ENCODE results near the gene LRRC7. TPM values are rescaled to one million over a fixed set of nuclear protein-coding genes. Genes with fewer than 3 reads are reported as not detected.

The LRRC7 gene
- total RNA-seq, 1 experiment from 2014 or later: 0.14 TPM

DNA sequence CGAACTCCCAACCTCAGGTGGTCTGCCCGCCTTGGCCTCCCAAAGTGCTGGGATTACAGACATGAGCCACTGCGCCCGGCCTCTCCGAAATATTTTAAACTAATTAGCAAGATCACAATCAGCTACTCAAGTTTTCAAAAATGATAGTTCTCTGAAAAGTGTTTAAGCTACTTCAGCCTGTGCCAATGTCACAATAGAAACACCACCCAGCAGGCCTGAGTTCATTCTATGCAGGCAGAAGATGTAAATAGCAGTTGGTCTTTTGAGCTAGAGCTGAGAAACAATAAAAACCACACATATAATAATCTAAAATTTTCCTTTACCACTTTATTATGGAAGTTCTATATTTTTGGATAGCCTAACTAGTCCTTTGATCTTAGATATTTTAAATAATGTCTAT lies 541.5 kb downstream of the LRRC7 start:
- CTCF ChIA-PET: no interaction called here
- BruUV-seq (replicated peaks): no TSS peak
- H3K4me1 Mint-ChIP-seq (ENCODE audit: low read depth, unreplicated experiment): no peaks in the 10 kb centered on the region

DNA sequence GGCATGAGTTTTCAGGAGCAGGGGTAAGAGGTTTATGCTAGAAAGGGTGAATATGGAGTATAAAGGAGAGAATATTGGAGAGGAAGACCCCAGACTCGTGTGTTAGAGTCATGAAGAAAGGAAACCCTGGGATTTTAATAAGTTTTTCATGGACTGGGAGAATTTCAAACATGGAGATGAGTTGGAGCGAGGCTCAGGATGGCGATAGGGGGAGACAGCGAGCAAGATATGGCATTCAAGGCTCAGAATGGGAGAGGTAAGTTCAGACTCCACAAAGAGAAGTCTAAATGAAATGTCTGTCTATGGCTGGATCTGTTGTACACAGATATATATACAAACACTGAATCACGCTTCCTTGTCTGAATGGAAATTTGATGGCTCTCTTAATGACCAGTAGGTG lies 545.1 kb downstream of the LRRC7 start:
- intact Hi-C loops (cut with micrococcal nuclease; ENCODE audit: unreplicated experiment): no loop called here
- CTCF ChIA-PET: interaction anchor here (0.7 kb wide), 1 partner anchor 1896 kb away, joined by 3 read pairs; no protein-coding TSS in a partner anchor
- Mint-ChIP-seq H3K36me3 (ENCODE audit: insufficient read depth, unreplicated experiment) (no peaks in the 10 kb centered on the region), H3K27ac (ENCODE audit: unreplicated experiment) (no peak overlapping the region), H3K9me3 (ENCODE audit: low read depth, unreplicated experiment) (no peaks in the 10 kb centered on the region), H3K27me3 (ENCODE audit: unreplicated experiment) (no peaks in the 10 kb centered on the region), H3K4me3 (ENCODE audit: low read depth, unreplicated experiment) (no peak overlapping the region), H3K4me1 (ENCODE audit: low read depth, unreplicated experiment) (no peaks in the 10 kb centered on the region)
- BruUV-seq (replicated peaks): no TSS peak
- TF ChIP-seq, protein P1, sequence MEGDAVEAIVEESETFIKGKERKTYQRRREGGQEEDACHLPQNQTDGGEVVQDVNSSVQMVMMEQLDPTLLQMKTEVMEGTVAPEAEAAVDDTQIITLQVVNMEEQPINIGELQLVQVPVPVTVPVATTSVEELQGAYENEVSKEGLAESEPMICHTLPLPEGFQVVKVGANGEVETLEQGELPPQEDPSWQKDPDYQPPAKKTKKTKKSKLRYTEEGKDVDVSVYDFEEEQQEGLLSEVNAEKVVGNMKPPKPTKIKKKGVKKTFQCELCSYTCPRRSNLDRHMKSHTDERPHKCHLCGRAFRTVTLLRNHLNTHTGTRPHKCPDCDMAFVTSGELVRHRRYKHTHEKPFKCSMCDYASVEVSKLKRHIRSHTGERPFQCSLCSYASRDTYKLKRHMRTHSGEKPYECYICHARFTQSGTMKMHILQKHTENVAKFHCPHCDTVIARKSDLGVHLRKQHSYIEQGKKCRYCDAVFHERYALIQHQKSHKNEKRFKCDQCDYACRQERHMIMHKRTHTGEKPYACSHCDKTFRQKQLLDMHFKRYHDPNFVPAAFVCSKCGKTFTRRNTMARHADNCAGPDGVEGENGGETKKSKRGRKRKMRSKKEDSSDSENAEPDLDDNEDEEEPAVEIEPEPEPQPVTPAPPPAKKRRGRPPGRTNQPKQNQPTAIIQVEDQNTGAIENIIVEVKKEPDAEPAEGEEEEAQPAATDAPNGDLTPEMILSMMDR (IDR thresholded peaks at IDR 0.05; ENCODE audit: unreplicated experiment): no peak
- no peak for DNase-seq

More for the DNA sequence above, 541.5 kb downstream of the LRRC7 start:
- TF ChIP-seq, protein P1 (IDR thresholded peaks at IDR 0.05; ENCODE audit: unreplicated experiment): no peak
- H3K9me3 Mint-ChIP-seq (ENCODE audit: low read depth, unreplicated experiment): no peaks in the 10 kb centered on the region
- intact Hi-C loops (cut with micrococcal nuclease; ENCODE audit: unreplicated experiment): no loop called here
- H3K36me3 Mint-ChIP-seq (ENCODE audit: insufficient read depth, unreplicated experiment): no peaks in the 10 kb centered on the region
- H3K4me3 Mint-ChIP-seq (ENCODE audit: low read depth, unreplicated experiment): no peak overlapping the region
- H3K27ac Mint-ChIP-seq (ENCODE audit: unreplicated experiment): no peak overlapping the region
- no peaks in the 10 kb centered on the region for H3K27me3 Mint-ChIP-seq (ENCODE audit: unreplicated experiment)
- no peak for DNase-seq

DNA sequence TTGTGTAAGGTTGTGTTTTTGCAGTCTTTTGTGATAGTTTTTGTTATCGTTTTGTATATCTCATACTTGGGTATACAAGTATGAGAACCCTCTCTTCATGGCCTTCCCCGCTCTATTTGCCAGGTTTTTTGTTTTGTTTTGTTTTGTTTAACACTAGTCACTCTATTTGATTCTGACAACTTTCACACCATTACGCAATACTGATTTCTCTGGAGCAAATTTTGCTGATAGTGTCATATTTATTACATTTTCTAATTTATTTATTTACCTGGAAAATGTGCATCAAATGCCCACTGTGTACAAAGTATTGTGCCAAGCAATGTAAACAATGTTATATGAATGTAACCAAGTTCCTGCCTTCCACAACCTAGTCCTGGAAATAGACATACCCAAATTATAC lies 547.6 kb downstream of the LRRC7 start:
- H3K4me3 Mint-ChIP-seq (ENCODE audit: low read depth, unreplicated experiment): no peak overlapping the region
- CTCF ChIA-PET: no interaction called here
- no peaks in the 10 kb centered on the region for H3K4me1 Mint-ChIP-seq (ENCODE audit: low read depth, unreplicated experiment)
- no peaks in the 10 kb centered on the region for H3K36me3 Mint-ChIP-seq (ENCODE audit: insufficient read depth, unreplicated experiment)
- TF ChIP-seq, protein P1 (IDR thresholded peaks at IDR 0.05; ENCODE audit: unreplicated experiment): no peak
- H3K27me3 Mint-ChIP-seq (ENCODE audit: unreplicated experiment): no peaks in the 10 kb centered on the region
- DNase-seq: no peak
- no peaks in the 10 kb centered on the region for H3K9me3 Mint-ChIP-seq (ENCODE audit: low read depth, unreplicated experiment)
- no peak overlapping the region for H3K27ac Mint-ChIP-seq (ENCODE audit: unreplicated experiment)
- intact Hi-C loops (cut with micrococcal nuclease; ENCODE audit: unreplicated experiment): no loop called here
- BruUV-seq (replicated peaks): no TSS peak

DNA sequence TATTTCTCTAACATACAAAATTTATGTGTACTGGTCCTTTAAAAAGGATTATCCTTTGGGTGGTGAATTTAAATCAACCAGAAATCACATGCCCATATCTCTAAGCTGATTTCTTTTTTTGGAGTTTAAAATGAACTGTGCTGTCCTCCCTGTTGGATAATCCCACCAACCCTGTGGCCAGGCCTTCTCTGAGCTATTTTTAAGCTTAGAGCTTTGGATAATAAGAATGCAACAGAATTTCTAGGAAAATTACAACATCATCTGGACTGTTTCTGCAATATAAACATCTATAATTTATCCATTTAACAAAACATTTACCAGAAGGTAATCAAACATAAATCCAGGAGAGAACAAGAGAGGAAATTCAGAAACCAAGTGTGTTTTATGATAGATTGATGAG lies 549.3 kb downstream of the LRRC7 start:
- Mint-ChIP-seq H3K27ac (ENCODE audit: unreplicated experiment) (no peak overlapping the region), H3K36me3 (ENCODE audit: insufficient read depth, unreplicated experiment) (no peaks in the 10 kb centered on the region), H3K27me3 (ENCODE audit: unreplicated experiment) (no peaks in the 10 kb centered on the region), H3K9me3 (ENCODE audit: low read depth, unreplicated experiment) (no peaks in the 10 kb centered on the region), H3K4me1 (ENCODE audit: low read depth, unreplicated experiment) (no peaks in the 10 kb centered on the region), H3K4me3 (ENCODE audit: low read depth, unreplicated experiment) (no peak overlapping the region)
- no TSS peak for BruUV-seq (replicated peaks)
- intact Hi-C loops (cut with micrococcal nuclease; ENCODE audit: unreplicated experiment): no loop called here
- CTCF ChIA-PET: no interaction called here
- TF ChIP-seq, protein P1 (IDR thresholded peaks at IDR 0.05; ENCODE audit: unreplicated experiment): no peak
- no peak for DNase-seq
